ENCODE data around the gene FRMD4B. TPM values are rescaled to one million over a fixed set of nuclear protein-coding genes. Genes with fewer than 3 reads are reported as not detected.
A peak's percentile ranks its signal among the peaks of the same experiment; 100 is the strongest.

FRMD4B gene
- total RNA-seq, 2 experiments from 2014 or later = 8.0 to 8.3 TPM

DNA sequence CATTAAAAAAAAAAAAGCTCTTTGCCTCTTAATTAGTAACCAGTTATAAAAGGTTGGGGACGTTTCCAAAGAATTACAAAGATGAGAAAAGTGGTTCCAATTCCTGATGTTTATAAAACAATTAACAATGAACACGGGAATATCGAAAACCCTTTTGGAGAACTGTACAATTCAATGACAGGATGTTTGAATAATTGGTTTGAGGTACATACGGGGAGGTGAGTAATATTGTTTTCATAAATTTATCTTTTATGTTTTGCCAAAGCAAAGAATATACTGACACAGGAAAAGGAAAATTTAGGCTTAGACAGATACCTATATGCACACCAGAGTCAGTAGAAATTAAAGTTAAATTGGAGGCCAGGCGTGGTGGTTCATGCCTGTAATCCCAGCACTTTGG lies 168.9 kb downstream of the FRMD4B start:
- CTCF ChIA-PET = interaction anchor here (0.8 to 3.6 kb wide), 2 partner anchors 12 to 89 kb away, joined by 5 to 18 read pairs; no protein-coding TSS in a partner anchor
- H3K27me3 Mint-ChIP-seq = peaks cover 3% of the 10 kb centered on the region

DNA sequence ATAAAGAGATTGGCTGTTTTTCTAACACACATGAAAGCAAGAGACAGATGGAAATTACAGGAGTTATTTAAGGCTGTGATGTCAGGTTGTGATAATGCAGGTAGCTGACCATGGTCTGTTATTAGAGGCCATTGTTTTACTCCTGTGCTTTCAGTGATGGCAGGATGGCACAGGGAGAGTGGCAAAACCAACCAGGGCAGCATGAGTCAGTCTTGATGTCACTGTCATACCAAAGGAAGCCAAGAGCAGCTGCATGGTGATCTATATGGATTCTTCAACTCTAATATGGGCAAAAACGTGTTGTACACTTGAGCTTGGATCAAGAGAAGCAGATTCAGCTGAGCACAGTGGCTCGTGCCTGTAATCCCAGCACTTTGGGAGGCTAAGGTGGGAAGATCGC lies 171.6 kb downstream of the FRMD4B start:
- CTCF ChIA-PET = interaction anchor here (0.7 to 3.6 kb wide), 3 partner anchors 11 to 91 kb away, joined by 3 to 18 read pairs (median 4); no protein-coding TSS in a partner anchor
- H3K4me1 Mint-ChIP-seq = peaks cover 32% of the 10 kb centered on the region
- no peak overlapping the region for H3K4me3 Mint-ChIP-seq
- peak; percentile 35 for DNase-seq
- peak; percentile 57 for ATAC-seq
- intact Hi-C loops (cut with DNase I, micrococcal nuclease) = no loop called here
- no peaks in the 10 kb centered on the region for H3K9me3 Mint-ChIP-seq (ENCODE audit: low read depth)
- H3K27me3 Mint-ChIP-seq = peaks cover 6% of the 10 kb centered on the region
- peaks cover 2% of the 10 kb centered on the region for H3K36me3 Mint-ChIP-seq (ENCODE audit: low read depth)
- POLR2A ChIA-PET = no interaction called here
- peak overlapping the region; percentile 0 for H3K27ac Mint-ChIP-seq

More for the DNA sequence above, 168.9 kb downstream of the FRMD4B start:
- intact Hi-C loops (cut with DNase I, micrococcal nuclease) = no loop called here
- H3K27ac Mint-ChIP-seq = no peak overlapping the region
- no peaks in the 10 kb centered on the region for H3K36me3 Mint-ChIP-seq (ENCODE audit: low read depth)
- no peak overlapping the region for H3K4me3 Mint-ChIP-seq
- DNase-seq = no peak
- ATAC-seq = no peak
- peaks cover 23% of the 10 kb centered on the region for H3K4me1 Mint-ChIP-seq
- no peaks in the 10 kb centered on the region for H3K9me3 Mint-ChIP-seq (ENCODE audit: low read depth)
- POLR2A ChIA-PET = no interaction called here

DNA sequence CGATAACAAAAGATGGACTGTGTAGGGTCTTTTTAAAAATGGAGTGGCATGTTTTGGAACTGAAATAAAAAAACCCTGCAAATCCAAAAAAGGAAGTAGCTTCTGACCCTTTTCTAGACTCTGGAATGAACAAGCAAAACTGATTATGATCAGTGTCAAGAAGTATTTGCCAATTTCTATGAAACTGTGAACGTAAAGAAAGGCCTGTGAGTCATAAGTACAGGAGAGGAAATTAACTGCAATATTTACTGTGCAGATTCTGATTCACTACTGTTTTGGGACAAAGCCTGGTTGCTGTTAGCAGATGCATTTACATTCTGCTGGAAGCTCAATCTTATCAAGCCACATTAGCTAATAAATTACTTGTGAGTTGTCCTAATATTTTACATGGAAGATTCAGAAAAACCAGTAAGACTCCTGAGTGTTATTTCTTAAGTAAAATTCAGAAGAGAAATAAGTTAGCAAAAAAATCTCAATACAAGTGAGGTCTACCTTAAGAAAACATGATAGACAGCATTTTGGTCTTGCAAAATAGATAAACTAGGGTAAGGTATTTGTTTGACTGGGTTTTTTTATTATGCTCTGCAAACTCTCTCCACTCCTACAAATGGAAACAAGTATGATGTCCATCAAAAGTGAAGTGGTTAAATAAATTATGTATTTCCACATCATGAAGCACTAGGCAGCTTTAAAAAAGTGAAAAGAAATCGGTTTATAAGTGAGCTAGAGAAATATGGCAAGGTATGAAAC lies 173.3 kb downstream of the FRMD4B start:
- CTCF ChIA-PET = interaction anchor here (0.7 to 3.2 kb wide), 6 partner anchors 13 to 114 kb away, joined by 3 to 30 read pairs (median 6); no protein-coding TSS in a partner anchor
- POLR2A ChIA-PET = interaction anchor here (0.6 to 1.3 kb wide), 4 partner anchors 12 to 70 kb away, joined by 3 to 13 read pairs (median 4); no protein-coding TSS in a partner anchor
- intact Hi-C loops (cut with DNase I, micrococcal nuclease) = loop anchor here (1.0 to 2.0 kb wide), 7 partner anchors 8 to 223 kb away; no protein-coding TSS in a partner anchor
- peaks cover 2% of the 10 kb centered on the region for H3K36me3 Mint-ChIP-seq (ENCODE audit: low read depth)
- no peak overlapping the region for H3K4me3 Mint-ChIP-seq
- peaks cover 3% of the 10 kb centered on the region for H3K27me3 Mint-ChIP-seq
- DNase-seq = no peak
- no peaks in the 10 kb centered on the region for H3K9me3 Mint-ChIP-seq (ENCODE audit: low read depth)
- H3K4me1 Mint-ChIP-seq = peaks cover 32% of the 10 kb centered on the region
- peak overlapping the region; percentile 58 for H3K27ac Mint-ChIP-seq
- ATAC-seq = peak; percentile 88

DNA sequence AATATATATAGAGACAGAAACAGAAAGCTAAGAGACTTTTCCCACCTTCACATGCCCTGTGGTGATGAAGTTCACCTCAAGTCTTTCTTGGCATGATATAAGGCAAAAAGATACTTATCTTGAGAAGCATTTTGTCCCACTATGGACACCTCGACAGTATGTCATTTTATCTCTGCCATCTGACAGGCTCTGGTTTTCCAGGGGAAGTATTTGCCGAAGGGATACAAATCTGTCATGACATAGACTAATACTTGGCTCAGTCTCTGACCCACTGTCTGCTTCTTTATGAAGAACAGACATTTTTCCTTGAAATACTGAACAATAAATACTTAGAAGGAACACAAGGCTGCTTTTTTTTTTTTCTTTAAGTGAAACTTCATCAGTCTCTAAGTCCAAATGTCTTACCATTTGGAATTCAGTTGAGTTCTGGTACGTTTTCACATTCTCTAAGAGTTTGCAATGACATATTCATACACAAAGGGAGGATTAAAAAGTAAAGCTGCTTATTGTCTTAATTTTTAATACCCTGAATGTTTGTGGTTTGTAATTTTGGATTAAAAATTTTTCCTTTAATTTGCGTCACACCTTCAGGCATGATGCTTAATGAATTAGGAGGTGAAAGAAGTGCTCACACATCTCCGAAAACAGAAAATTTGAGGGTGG lies 175.7 kb downstream of the FRMD4B start:
- no peaks in the 10 kb centered on the region for H3K9me3 Mint-ChIP-seq (ENCODE audit: low read depth)
- ATAC-seq (no peak), DNase-seq (no peak)
- H3K36me3 Mint-ChIP-seq (ENCODE audit: low read depth) = peaks cover 2% of the 10 kb centered on the region
- ChIA-PET CTCF (interaction anchor here (1.6 to 3.2 kb wide), 3 partner anchors 10 to 48 kb away, joined by 5 to 30 read pairs (median 13); no protein-coding TSS in a partner anchor), POLR2A (interaction anchor here (1.5 kb wide), 1 partner anchor 10 kb away, joined by 6 read pairs; no protein-coding TSS in a partner anchor)
- intact Hi-C loops (cut with DNase I, micrococcal nuclease) = no loop called here
- no peak overlapping the region for H3K27ac Mint-ChIP-seq
- no peak overlapping the region for H3K4me3 Mint-ChIP-seq
- H3K4me1 Mint-ChIP-seq = peaks cover 50% of the 10 kb centered on the region
- peaks cover 3% of the 10 kb centered on the region for H3K27me3 Mint-ChIP-seq

DNA sequence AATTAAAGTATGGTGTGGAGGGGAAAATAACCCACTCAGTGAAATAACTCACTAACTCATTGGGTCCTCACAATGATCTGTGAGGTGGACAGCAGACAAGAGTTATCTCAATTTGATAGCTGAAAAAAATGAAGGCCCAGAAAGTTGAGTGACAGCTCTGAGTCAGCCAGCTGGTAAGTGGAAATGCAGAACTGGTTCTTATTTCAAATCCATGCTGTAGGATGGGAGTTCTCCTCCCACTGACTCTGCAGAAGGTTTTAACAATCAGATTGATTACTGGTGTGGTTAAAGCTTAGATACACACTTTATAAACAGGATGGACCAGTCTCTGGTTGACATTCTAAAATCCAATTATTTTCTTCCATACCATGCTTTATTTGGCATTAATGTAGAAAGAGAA lies 176.5 kb downstream of the FRMD4B start:
- CTCF ChIA-PET = interaction anchor here (1.1 to 1.7 kb wide), 3 partner anchors 9 to 47 kb away, joined by 3 to 13 read pairs (median 5); no protein-coding TSS in a partner anchor

DNA sequence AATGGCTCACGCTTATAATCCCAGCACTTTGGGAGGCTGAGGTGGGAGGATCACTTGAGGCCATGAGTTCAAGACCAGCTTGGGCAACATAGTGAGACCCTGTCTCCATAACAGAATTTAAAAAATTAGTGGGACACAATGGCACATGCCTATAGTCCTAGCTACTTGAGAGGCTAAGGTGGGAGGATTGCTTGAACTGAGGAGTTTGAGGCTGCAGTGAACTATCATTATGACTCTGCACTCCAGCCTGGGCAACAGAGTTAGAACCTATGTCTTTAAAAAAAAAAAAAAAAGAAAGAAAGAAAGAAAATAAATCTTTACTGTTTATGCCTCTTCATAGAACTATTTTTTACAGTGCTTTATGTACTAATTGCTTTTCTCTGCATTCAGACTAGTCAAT lies 178.9 kb downstream of the FRMD4B start:
- intact Hi-C loops (cut with DNase I, micrococcal nuclease) = loop anchor here in 1 of 2 experiments (10.0 kb wide), 1 partner anchor 1858 kb away; no protein-coding TSS in a partner anchor
- ChIA-PET CTCF (interaction anchor here (0.6 to 1.6 kb wide), 5 partner anchors 8 to 1277 kb away, joined by 3 to 8 read pairs (median 3); no protein-coding TSS in a partner anchor), POLR2A (interaction anchor here (1.4 kb wide), 1 partner anchor 9 kb away, joined by 3 read pairs; no protein-coding TSS in a partner anchor)
- no peak for DNase-seq
- Mint-ChIP-seq H3K27ac (no peak overlapping the region), H3K9me3 (ENCODE audit: low read depth) (no peaks in the 10 kb centered on the region), H3K27me3 (peaks cover 3% of the 10 kb centered on the region), H3K4me1 (peaks cover 54% of the 10 kb centered on the region), H3K4me3 (no peak overlapping the region), H3K36me3 (ENCODE audit: low read depth) (peaks cover 2% of the 10 kb centered on the region)
- ATAC-seq = no peak

More for the DNA sequence above, 176.5 kb downstream of the FRMD4B start:
- H3K4me3 Mint-ChIP-seq = no peak overlapping the region
- ATAC-seq (no peak), DNase-seq (no peak)
- peaks cover 2% of the 10 kb centered on the region for H3K36me3 Mint-ChIP-seq (ENCODE audit: low read depth)
- H3K27me3 Mint-ChIP-seq = peaks cover 3% of the 10 kb centered on the region
- POLR2A ChIA-PET = interaction anchor here (0.5 to 1.5 kb wide), 2 partner anchors 9 to 115 kb away, joined by 3 to 6 read pairs; no protein-coding TSS in a partner anchor
- no peak overlapping the region for H3K27ac Mint-ChIP-seq
- H3K4me1 Mint-ChIP-seq = peaks cover 54% of the 10 kb centered on the region
- intact Hi-C loops (cut with DNase I, micrococcal nuclease) = loop anchor here in 1 of 2 experiments (10.0 kb wide), 1 partner anchor 1855 kb away; no protein-coding TSS in a partner anchor
- no peaks in the 10 kb centered on the region for H3K9me3 Mint-ChIP-seq (ENCODE audit: low read depth)

DNA sequence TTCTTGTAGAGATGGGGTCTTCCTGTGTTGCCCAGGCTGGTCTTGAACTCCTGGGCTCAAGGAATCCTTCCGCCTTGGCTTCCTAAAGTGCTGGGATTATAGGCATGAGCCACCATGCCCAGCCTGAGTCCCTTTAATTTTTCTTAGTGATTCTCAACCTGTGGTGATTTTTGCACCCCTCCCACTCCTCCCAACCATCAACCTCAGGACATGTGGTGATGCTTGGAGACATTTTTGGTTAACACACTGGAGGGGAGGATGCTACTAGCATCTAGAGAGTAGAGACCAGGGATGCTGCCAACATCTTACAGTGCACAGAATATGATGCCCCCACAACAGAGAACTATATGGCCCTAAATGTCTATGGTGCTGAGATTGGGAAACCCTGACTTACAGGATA lies 180.5 kb downstream of the FRMD4B start:
- POLR2A ChIA-PET = no interaction called here
- peaks cover 2% of the 10 kb centered on the region for H3K36me3 Mint-ChIP-seq (ENCODE audit: low read depth)
- intact Hi-C loops (cut with DNase I, micrococcal nuclease) = loop anchor here (2.0 to 10.0 kb wide), 2 partner anchors 115 to 1859 kb away; no protein-coding TSS in a partner anchor

DNA sequence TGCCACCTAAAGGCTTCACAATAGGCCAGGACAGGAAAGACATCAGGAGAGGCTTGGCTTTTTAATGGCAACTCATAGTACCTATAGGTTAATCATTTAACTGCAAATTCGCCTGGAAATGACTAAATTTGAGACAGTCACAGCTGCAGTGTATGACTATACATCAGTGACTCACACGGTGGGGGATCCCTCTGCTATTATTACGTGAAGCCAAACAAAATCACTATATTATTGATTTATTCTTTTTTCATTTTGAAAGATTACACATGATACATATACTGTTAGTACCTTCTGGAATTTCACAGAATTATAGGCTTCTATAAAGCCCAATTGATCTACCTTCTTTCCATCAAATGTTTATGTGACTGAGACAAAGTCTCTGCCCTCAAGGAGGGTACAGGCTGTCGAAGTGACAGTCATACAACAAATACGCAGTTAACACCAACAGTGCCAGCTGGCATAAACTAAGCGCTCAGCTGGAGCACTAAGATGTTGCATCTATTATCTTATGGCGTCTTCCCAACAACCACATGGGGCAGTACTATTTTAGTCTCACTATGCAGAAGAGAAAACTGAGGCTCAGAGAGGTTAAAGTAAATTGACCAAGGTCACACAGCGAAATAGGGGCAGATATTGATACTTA lies 181.5 kb downstream of the FRMD4B start:
- no peaks in the 10 kb centered on the region for H3K9me3 Mint-ChIP-seq (ENCODE audit: low read depth)
- intact Hi-C loops (cut with DNase I, micrococcal nuclease) = loop anchor here (1.0 to 10.0 kb wide), 4 partner anchors 8 to 1860 kb away; partner anchors contain the start of gene EOGT (in 1 of the 2)
- ChIA-PET POLR2A (no interaction called here), CTCF (no interaction called here)
- H3K4me1 Mint-ChIP-seq = peaks cover 56% of the 10 kb centered on the region
- H3K4me3 Mint-ChIP-seq = peak overlapping the region; percentile 43
- H3K27ac Mint-ChIP-seq = peak overlapping the region; percentile 78
- ATAC-seq (peak; percentile 77), DNase-seq (peak; percentile 77)
- no peaks in the 10 kb centered on the region for H3K27me3 Mint-ChIP-seq
- H3K36me3 Mint-ChIP-seq (ENCODE audit: low read depth) = no peaks in the 10 kb centered on the region

More for the DNA sequence above, 180.5 kb downstream of the FRMD4B start:
- DNase-seq (no peak), ATAC-seq (no peak)
- Mint-ChIP-seq H3K27ac (peak overlapping the region; percentile 37), H3K4me3 (no peak overlapping the region), H3K4me1 (peaks cover 51% of the 10 kb centered on the region), H3K27me3 (peaks cover 3% of the 10 kb centered on the region), H3K9me3 (ENCODE audit: low read depth) (no peaks in the 10 kb centered on the region)
- CTCF ChIA-PET = no interaction called here

DNA sequence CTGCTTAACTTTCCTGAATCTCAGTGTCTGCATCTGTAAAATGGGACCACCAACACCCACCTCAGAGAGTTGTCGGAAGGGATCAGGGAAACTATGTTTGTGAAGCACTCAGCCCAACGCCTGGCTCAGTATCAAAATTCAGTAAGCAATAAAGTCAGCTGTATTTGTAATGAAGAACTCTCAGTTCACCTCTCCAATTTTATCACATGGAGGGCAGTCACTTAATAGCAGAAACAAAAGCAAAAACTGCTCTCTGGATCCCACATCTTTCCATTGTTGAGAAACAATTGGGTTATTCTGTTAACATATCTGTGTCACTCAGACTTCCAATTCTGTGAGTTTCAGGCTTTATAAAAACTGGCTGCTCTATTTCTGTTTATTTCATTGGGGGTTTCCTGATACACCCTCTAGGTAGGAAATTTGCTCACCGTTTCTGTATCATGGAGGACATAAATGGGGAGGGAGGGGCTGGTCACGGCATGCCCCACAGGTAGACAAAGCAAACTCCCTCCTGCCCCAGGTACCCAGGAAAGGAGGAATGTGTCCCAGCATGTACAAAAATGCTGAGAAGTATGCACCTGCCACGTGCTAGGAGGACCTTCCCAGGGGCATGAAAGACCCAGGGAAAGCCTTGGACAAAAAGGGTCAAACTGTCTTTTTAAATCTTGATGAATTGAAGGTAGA lies 182.1 kb downstream of the FRMD4B start:
- Mint-ChIP-seq H3K4me3 (peak overlapping the region; percentile 43), H3K27ac (peak overlapping the region; percentile 78), H3K27me3 (no peaks in the 10 kb centered on the region), H3K4me1 (peaks cover 60% of the 10 kb centered on the region), H3K9me3 (ENCODE audit: low read depth) (no peaks in the 10 kb centered on the region), H3K36me3 (ENCODE audit: low read depth) (no peaks in the 10 kb centered on the region)
- DNase-seq = no peak
- POLR2A ChIA-PET = interaction anchor here (0.6 kb wide), 1 partner anchor 120 kb away, joined by 4 read pairs; no protein-coding TSS in a partner anchor
- no peak for ATAC-seq
- intact Hi-C loops (cut with DNase I, micrococcal nuclease) = loop anchor here (1.0 to 10.0 kb wide), 4 partner anchors 9 to 1861 kb away; partner anchors contain the start of gene EOGT (in 1 of the 2)
- CTCF ChIA-PET = no interaction called here

DNA sequence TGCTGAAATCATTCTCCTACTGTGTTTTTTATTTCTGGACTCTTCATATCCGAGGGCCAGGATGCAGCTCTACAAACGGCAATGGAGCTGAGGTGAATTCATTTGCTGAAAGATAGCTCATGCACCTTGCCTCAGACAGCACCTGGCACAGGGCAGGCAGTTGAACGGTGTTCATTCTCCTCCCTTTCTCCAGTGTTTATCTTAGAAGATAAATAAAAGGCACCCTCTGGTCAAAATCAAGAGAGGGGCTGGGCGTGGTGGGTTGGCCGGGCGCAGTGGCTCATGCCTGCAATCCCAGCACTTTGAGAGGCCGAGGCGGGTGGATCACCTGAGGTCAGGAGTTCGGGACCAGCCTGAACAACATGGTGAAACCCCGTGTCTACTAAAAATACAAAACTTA lies 184.2 kb downstream of the FRMD4B start:
- no peaks in the 10 kb centered on the region for H3K9me3 Mint-ChIP-seq (ENCODE audit: low read depth)
- intact Hi-C loops (cut with DNase I, micrococcal nuclease) = loop anchor here in 1 of 2 experiments (5.0 to 10.0 kb wide), 2 partner anchors 189 to 1863 kb away; partner anchors contain the start of gene EOGT
- no peak overlapping the region for H3K27ac Mint-ChIP-seq
- POLR2A ChIA-PET = interaction anchor here (2.5 kb wide), 1 partner anchor 11 kb away, joined by 13 read pairs; no protein-coding TSS in a partner anchor
- H3K4me1 Mint-ChIP-seq = peaks cover 77% of the 10 kb centered on the region
- H3K4me3 Mint-ChIP-seq = no peak overlapping the region
- DNase-seq (no peak), ATAC-seq (no peak)
- CTCF ChIA-PET = interaction anchor here (0.6 to 4.9 kb wide), 3 partner anchors 10 to 102 kb away, joined by 3 to 30 read pairs (median 3); no protein-coding TSS in a partner anchor
- H3K36me3 Mint-ChIP-seq (ENCODE audit: low read depth) = peaks cover 7% of the 10 kb centered on the region
- H3K27me3 Mint-ChIP-seq = no peaks in the 10 kb centered on the region

Data from activated CD4-positive, alpha-beta T cell treated with anti-CD3 and anti-CD28 coated beads for 36 hours (primary cell).